Measurements from ENCODE around the gene SLC2A11. TPM values are rescaled to one million over a fixed set of nuclear protein-coding genes. Genes with fewer than 3 reads are reported as not detected.

The SLC2A11 gene
- polyA plus RNA-seq, 4 donors = 3.6 to 17.8 (median 6.0) TPM

DNA sequence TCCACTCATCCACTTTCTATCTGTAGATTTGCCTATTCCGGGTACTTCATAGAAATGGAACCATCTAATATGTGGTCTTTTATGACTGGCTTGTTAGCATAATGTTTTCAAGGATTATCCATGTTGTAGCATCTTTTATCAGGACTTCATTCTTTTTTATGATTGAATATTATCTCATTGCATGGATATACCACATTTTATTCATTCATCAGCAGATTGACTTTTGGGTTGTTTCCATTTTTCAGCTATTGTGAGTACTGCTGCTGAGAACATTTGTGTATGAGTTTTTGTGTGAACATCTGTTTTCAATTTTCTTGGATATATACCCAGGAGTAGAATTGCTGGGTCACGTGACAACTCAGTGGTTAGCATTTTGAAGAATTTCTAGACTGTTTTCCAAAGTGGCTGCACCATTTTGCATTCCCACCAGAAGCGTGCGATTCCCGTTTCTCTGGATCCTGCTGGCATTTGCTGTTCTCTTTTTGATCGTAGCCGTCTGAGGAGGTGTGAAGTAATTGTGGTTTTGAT lies 27.8 kb upstream of the SLC2A11 start:
- no peak for FAIRE-seq
- Histone ChIP-seq H3K4me3 (ENCODE audit: low read depth in 1 of 3, low read length in 3 of 3) (no peak overlapping the region), H3K4me1 (ENCODE audit: control insufficient read depth in 3 of 3, insufficient read depth in 2 of 3, low read depth in 1 of 3, low read length in 2 of 3) (no peaks in the 10 kb centered on the region), H3K9me3 (ENCODE audit: control insufficient read depth in 2 of 2, insufficient read depth in 1 of 2, low read depth in 1 of 2, low read length in 1 of 2) (peaks cover 0 to 3% of the 10 kb centered on the region in 2 donors), H3K36me3 (ENCODE audit: control insufficient read depth in 3 of 3, insufficient read depth in 2 of 3, low read depth in 1 of 3, low read length in 3 of 3) (peaks cover 12 to 89% (median 13%) of the 10 kb centered on the region in 3 donors), H3K27me3 (ENCODE audit: control insufficient read depth in 3 of 3, insufficient read depth in 3 of 3, low read length in 3 of 3) (no peaks in the 10 kb centered on the region), H3K27ac (ENCODE audit: low read depth in 1 of 3, low read length in 2 of 3) (no peak overlapping the region)
- WGBS, 3 donors = 79 to 90% (median 82%) methylated on average over 7 of the region's 7 CpGs
- no peak for DNase-seq

DNA sequence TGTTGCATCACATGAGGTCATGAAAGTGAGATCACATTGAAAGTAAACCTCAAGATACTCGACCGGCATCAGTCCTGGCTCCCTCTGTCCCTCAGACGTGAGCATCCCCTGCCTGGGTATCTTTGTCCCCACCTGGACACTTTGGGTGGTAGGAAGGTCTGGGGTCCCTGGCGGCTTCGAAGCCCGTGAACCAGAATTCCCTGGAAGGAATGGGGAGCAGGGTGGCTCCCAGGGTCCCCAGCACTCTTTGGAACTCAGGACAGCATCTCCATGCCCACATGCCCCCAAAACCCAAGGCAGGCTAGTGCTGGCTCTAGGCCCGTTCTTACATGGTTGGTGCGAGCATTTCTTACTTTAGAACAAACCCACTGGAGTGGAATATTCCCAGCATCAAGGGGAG lies 26.4 kb upstream of the SLC2A11 start:
- peaks cover 0 to 3% of the 10 kb centered on the region in 2 donors for H3K9me3 ChIP-seq (ENCODE audit: control insufficient read depth in 2 of 2, insufficient read depth in 1 of 2, low read depth in 1 of 2, low read length in 1 of 2)
- no peak for FAIRE-seq
- H3K4me3 ChIP-seq (ENCODE audit: low read depth in 1 of 3, low read length in 3 of 3) = no peak overlapping the region
- no peak overlapping the region for H3K27ac ChIP-seq (ENCODE audit: low read depth in 1 of 3, low read length in 2 of 3)
- H3K36me3 ChIP-seq (ENCODE audit: control insufficient read depth in 3 of 3, insufficient read depth in 2 of 3, low read depth in 1 of 3, low read length in 3 of 3) = peaks cover 11 to 89% (median 13%) of the 10 kb centered on the region in 3 donors
- H3K4me1 ChIP-seq (ENCODE audit: control insufficient read depth in 3 of 3, insufficient read depth in 2 of 3, low read depth in 1 of 3, low read length in 2 of 3) = no peaks in the 10 kb centered on the region
- no peak for DNase-seq
- 87 to 93% (median 92%) methylated on average over 8 of the region's 8 CpGs for WGBS, 3 donors
- no peaks in the 10 kb centered on the region for H3K27me3 ChIP-seq (ENCODE audit: control insufficient read depth in 3 of 3, insufficient read depth in 3 of 3, low read length in 3 of 3)

DNA sequence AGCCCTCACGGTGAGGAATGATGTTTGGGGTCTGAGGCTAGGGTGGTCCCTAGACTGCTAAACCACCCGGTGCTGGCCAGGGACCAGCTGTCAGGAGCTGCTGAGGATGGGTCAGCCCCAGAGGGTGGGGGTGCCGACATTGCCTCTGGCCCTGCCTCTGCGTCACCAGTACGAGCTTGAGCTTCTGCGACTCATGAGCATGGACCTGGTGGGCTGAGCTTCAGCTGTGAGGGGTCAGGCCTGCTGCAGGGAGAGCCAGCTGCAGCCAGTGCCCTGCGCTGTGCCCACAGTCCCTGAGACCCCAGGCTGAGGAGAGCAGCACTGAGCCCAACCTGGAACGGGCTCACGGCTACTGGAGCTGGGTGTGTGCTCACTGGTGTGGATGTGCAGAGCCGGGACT lies 25.9 kb upstream of the SLC2A11 start:
- peaks cover 0 to 3% of the 10 kb centered on the region in 2 donors for H3K9me3 ChIP-seq (ENCODE audit: control insufficient read depth in 2 of 2, insufficient read depth in 1 of 2, low read depth in 1 of 2, low read length in 1 of 2)
- H3K27me3 ChIP-seq (ENCODE audit: control insufficient read depth in 3 of 3, insufficient read depth in 3 of 3, low read length in 3 of 3) = no peaks in the 10 kb centered on the region
- H3K27ac ChIP-seq (ENCODE audit: low read depth in 1 of 3, low read length in 2 of 3) = no peak overlapping the region
- FAIRE-seq (no peak), DNase-seq (no peak)
- no peaks in the 10 kb centered on the region for H3K4me1 ChIP-seq (ENCODE audit: control insufficient read depth in 3 of 3, insufficient read depth in 2 of 3, low read depth in 1 of 3, low read length in 2 of 3)
- 81 to 89% (median 89%) methylated on average over 10 of the region's 10 CpGs for WGBS, 3 donors
- H3K36me3 ChIP-seq (ENCODE audit: control insufficient read depth in 3 of 3, insufficient read depth in 2 of 3, low read depth in 1 of 3, low read length in 3 of 3) = peaks cover 9 to 89% (median 11%) of the 10 kb centered on the region in 3 donors
- H3K4me3 ChIP-seq (ENCODE audit: low read depth in 1 of 3, low read length in 3 of 3) = no peak overlapping the region

GRCh38 chr22:23832226-23833016 lies 25.3 kb upstream of the SLC2A11 start:
- Histone ChIP-seq H3K36me3 (ENCODE audit: control insufficient read depth in 3 of 3, insufficient read depth in 2 of 3, low read depth in 1 of 3, low read length in 3 of 3) (peaks cover 4 to 89% (median 8%) of the 10 kb centered on the region in 3 donors), H3K27me3 (ENCODE audit: control insufficient read depth in 3 of 3, insufficient read depth in 3 of 3, low read length in 3 of 3) (no peaks in the 10 kb centered on the region), H3K27ac (ENCODE audit: low read depth in 1 of 3, low read length in 2 of 3) (no peak overlapping the region), H3K9me3 (ENCODE audit: control insufficient read depth in 2 of 2, insufficient read depth in 1 of 2, low read depth in 1 of 2, low read length in 1 of 2) (peaks cover 0 to 3% of the 10 kb centered on the region in 2 donors), H3K4me3 (ENCODE audit: low read depth in 1 of 3, low read length in 3 of 3) (no peak overlapping the region), H3K4me1 (ENCODE audit: control insufficient read depth in 3 of 3, insufficient read depth in 2 of 3, low read depth in 1 of 3, low read length in 2 of 3) (no peaks in the 10 kb centered on the region)
- FAIRE-seq (no peak), DNase-seq (no peak)
- WGBS, 3 donors = 84 to 85% (median 85%) methylated on average over 11 of the region's 11 CpGs

- peaks cover 0 to 3% of the 10 kb centered on the region in 2 donors for H3K9me3 ChIP-seq (ENCODE audit: control insufficient read depth in 2 of 2, insufficient read depth in 1 of 2, low read depth in 1 of 2, low read length in 1 of 2)
- FAIRE-seq = no peak
- no peak overlapping the region for H3K27ac ChIP-seq (ENCODE audit: low read depth in 1 of 3, low read length in 2 of 3)
- peaks cover 0 to 4% (median 0%) of the 10 kb centered on the region in 3 donors for H3K4me1 ChIP-seq (ENCODE audit: control insufficient read depth in 3 of 3, insufficient read depth in 2 of 3, low read depth in 1 of 3, low read length in 2 of 3)
- WGBS, 3 donors = 94 to 95% (median 95%) methylated on average over 16 of the region's 16 CpGs
- peaks cover 3 to 90% (median 8%) of the 10 kb centered on the region in 3 donors for H3K36me3 ChIP-seq (ENCODE audit: control insufficient read depth in 3 of 3, insufficient read depth in 2 of 3, low read depth in 1 of 3, low read length in 3 of 3)
- H3K27me3 ChIP-seq (ENCODE audit: control insufficient read depth in 3 of 3, insufficient read depth in 3 of 3, low read length in 3 of 3) = no peaks in the 10 kb centered on the region
- H3K4me3 ChIP-seq (ENCODE audit: low read depth in 1 of 3, low read length in 3 of 3) = no peak overlapping the region
- DNase-seq = no peak
Measured at GRCh38 chr22:23833017-23833751, 24.5 kb upstream of the SLC2A11 start.

DNA sequence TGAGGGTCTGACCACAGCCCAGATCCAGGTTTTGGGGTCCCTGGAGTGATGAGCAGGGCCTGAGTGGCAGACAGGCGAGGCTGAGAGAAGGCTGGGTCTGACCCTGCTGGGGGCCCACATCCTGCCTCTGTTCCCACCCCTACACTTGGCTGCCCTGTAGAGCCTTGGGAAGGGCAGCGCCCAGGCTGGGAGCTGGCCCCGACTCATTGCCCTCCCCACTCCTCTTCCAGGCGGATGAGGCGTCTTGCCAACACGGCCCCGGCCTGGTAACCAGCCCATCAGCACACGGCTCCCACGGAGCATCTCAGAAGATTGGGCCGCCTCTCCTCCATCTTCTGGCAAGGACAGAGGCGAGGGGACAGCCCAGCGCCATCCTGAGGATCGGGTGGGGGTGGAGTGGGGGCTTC lies 23.8 kb upstream of the SLC2A11 start:
- Histone ChIP-seq H3K27ac (ENCODE audit: low read depth in 1 of 3, low read length in 2 of 3) (no peak overlapping the region), H3K4me1 (ENCODE audit: control insufficient read depth in 3 of 3, insufficient read depth in 2 of 3, low read depth in 1 of 3, low read length in 2 of 3) (peaks cover 0 to 7% (median 0%) of the 10 kb centered on the region in 3 donors), H3K4me3 (ENCODE audit: low read depth in 1 of 3, low read length in 3 of 3) (no peak overlapping the region), H3K27me3 (ENCODE audit: control insufficient read depth in 3 of 3, insufficient read depth in 3 of 3, low read length in 3 of 3) (no peaks in the 10 kb centered on the region), H3K9me3 (ENCODE audit: control insufficient read depth in 2 of 2, insufficient read depth in 1 of 2, low read depth in 1 of 2, low read length in 1 of 2) (peaks cover 0 to 3% of the 10 kb centered on the region in 2 donors), H3K36me3 (ENCODE audit: control insufficient read depth in 3 of 3, insufficient read depth in 2 of 3, low read depth in 1 of 3, low read length in 3 of 3) (peaks cover 3 to 83% (median 8%) of the 10 kb centered on the region in 3 donors)
- DNase-seq = no peak
- 84 to 92% (median 89%) methylated on average over 11 to 13 of the region's 13 CpGs for WGBS, 3 donors
- no peak for FAIRE-seq

- FAIRE-seq (no peak), DNase-seq (no peak)
- Histone ChIP-seq H3K27me3 (ENCODE audit: control insufficient read depth in 3 of 3, insufficient read depth in 3 of 3, low read length in 3 of 3) (peaks cover 0 to 2% (median 0%) of the 10 kb centered on the region in 3 donors), H3K36me3 (ENCODE audit: control insufficient read depth in 3 of 3, insufficient read depth in 2 of 3, low read depth in 1 of 3, low read length in 3 of 3) (peaks cover 3 to 78% (median 6%) of the 10 kb centered on the region in 3 donors), H3K27ac (ENCODE audit: low read depth in 1 of 3, low read length in 2 of 3) (no peak overlapping the region), H3K9me3 (ENCODE audit: control insufficient read depth in 2 of 2, insufficient read depth in 1 of 2, low read depth in 1 of 2, low read length in 1 of 2) (no peaks in the 10 kb centered on the region), H3K4me1 (ENCODE audit: control insufficient read depth in 3 of 3, insufficient read depth in 2 of 3, low read depth in 1 of 3, low read length in 2 of 3) (peaks cover 0 to 11% (median 0%) of the 10 kb centered on the region in 3 donors), H3K4me3 (ENCODE audit: low read depth in 1 of 3, low read length in 3 of 3) (no peak overlapping the region)
- WGBS, 3 donors = 90 to 100% (median 93%) methylated on average over 3 of the region's 3 CpGs
Measured at GRCh38 chr22:23834406-23834792, 23.3 kb upstream of the SLC2A11 start.

- Histone ChIP-seq H3K27ac (ENCODE audit: low read depth in 1 of 3, low read length in 2 of 3) (no peak overlapping the region), H3K9me3 (ENCODE audit: control insufficient read depth in 2 of 2, insufficient read depth in 1 of 2, low read depth in 1 of 2, low read length in 1 of 2) (no peaks in the 10 kb centered on the region), H3K4me1 (ENCODE audit: control insufficient read depth in 3 of 3, insufficient read depth in 2 of 3, low read depth in 1 of 3, low read length in 2 of 3) (peaks cover 0 to 15% (median 0%) of the 10 kb centered on the region in 3 donors), H3K4me3 (ENCODE audit: low read depth in 1 of 3, low read length in 3 of 3) (no peak overlapping the region), H3K27me3 (ENCODE audit: control insufficient read depth in 3 of 3, insufficient read depth in 3 of 3, low read length in 3 of 3) (peaks cover 0 to 3% (median 0%) of the 10 kb centered on the region in 3 donors), H3K36me3 (ENCODE audit: control insufficient read depth in 3 of 3, insufficient read depth in 2 of 3, low read depth in 1 of 3, low read length in 3 of 3) (peaks cover 3 to 75% (median 6%) of the 10 kb centered on the region in 3 donors)
- no peak for DNase-seq
- 83 to 89% (median 88%) methylated on average over 8 to 10 of the region's 10 CpGs for WGBS, 3 donors
- FAIRE-seq = no peak
Measured at GRCh38 chr22:23834793-23835483, 22.7 kb upstream of the SLC2A11 start.

Data from small intestine (tissue), 7 donors.